H54 (cell line): ENCODE results near the gene ADAMTS5.

Source experiments
- DNase-seq: peaks from one replicate; pipeline ENCODE4 v3.0.0; 2011; ENCODE audit warnings: low spot score, mixed read lengths; ENCODE audit not compliant: insufficient read length
- FAIRE-seq: peaks from 3 replicates; lab custom pipeline; 2011; peaks lifted over from hg19 to GRCh38; lab: Jason Lieb, UNC
- POLR2A ChIP-seq: IDR thresholded peaks from 2 replicates; pipeline ENCODE4 v1.6.1; 2011; ENCODE audit warnings: low read depth, mild to moderate bottlenecking, low read length

The ADAMTS5 gene

GRCh38 chr21:26892151-26892550, 74.7 kb downstream of the ADAMTS5 start:
- TF ChIP-seq POLR2A, result no peak
- DNase-seq (no peak), FAIRE-seq (no peak)

- no peak for TF ChIP-seq POLR2A
- DNase-seq (no peak), FAIRE-seq (no peak)
Measured at GRCh38 chr21:26888931-26889330, 78.0 kb downstream of the ADAMTS5 start.

- TF ChIP-seq POLR2A, result no peak
- no peak for DNase-seq
- FAIRE-seq, result no peak
Measured at GRCh38 chr21:26888256-26888655, 78.6 kb downstream of the ADAMTS5 start.

- FAIRE-seq (no peak), DNase-seq (no peak)
- no peak for TF ChIP-seq POLR2A
Measured at GRCh38 chr21:26887251-26887650, 79.6 kb downstream of the ADAMTS5 start.

GRCh38 chr21:26884436-26884835, 82.5 kb downstream of the ADAMTS5 start:
- DNase-seq (no peak), FAIRE-seq (no peak)
- no peak for TF ChIP-seq POLR2A

- no peak for TF ChIP-seq POLR2A
- FAIRE-seq, result no peak
- DNase-seq, result no peak
Measured at GRCh38 chr21:26883768-26884167, 83.1 kb downstream of the ADAMTS5 start.

GRCh38 chr21:26881504-26882228, 85.2 kb downstream of the ADAMTS5 start:
- no peak for TF ChIP-seq POLR2A
- peak; percentile 33 for FAIRE-seq
- no peak for DNase-seq

GRCh38 chr21:26877018-26877417, 89.9 kb downstream of the ADAMTS5 start:
- DNase-seq (no peak), FAIRE-seq (no peak)
- TF ChIP-seq POLR2A, result no peak

GRCh38 chr21:26874347-26874746, 92.5 kb downstream of the ADAMTS5 start:
- TF ChIP-seq POLR2A, result no peak
- no peak for DNase-seq
- no peak for FAIRE-seq
